ENCODE measurements around the gene TBC1D2.
"Not testable (repeated sequence)": the region's sequence is repeated elsewhere in the genome, so short reads cannot be mapped to it uniquely, and the experiment has no call there.

TBC1D2 gene

DNA sequence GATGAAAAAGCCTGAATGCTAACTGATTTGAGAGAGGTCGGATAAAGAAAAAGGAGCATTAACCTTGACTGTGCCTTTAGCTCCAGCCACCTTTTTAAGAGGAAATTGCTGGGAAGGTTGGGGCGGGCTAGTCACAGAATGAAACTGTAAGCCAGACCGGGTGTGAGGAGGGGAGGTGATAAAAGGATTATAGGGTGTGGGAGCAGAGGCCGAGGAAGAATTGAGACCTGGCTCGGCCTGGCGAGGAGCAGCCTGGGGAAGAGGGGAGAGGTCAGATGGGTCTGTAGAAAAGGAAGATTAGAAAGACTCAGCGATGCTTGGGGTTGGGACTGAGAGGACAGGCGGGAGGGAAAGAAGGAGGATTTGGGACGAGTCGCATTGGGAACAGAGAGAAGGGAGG lies 14.2 kb upstream of the TBC1D2 start:
- DNase-seq: not testable (repeated sequence)

DNA sequence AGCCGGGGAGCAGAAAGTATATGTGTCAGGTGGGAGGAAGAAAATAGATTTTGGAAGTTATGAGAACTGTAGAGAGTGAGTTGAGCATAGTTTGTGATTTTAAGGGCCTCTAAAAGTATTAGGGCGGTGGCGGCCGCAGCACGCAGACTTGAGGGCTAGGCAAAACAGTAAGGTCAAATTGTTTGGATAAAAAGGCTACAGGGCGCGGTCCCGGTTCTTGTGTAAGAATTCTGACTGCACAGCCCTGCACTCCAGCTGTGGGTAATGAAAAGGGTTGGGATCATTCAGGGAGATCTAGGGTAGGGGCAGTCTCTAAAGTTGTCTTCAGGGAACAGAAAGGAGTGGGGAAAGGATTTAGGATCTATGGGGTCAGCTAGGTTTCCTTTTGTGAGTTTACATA lies 12.1 kb upstream of the TBC1D2 start:
- not testable (repeated sequence) for DNase-seq

DNA sequence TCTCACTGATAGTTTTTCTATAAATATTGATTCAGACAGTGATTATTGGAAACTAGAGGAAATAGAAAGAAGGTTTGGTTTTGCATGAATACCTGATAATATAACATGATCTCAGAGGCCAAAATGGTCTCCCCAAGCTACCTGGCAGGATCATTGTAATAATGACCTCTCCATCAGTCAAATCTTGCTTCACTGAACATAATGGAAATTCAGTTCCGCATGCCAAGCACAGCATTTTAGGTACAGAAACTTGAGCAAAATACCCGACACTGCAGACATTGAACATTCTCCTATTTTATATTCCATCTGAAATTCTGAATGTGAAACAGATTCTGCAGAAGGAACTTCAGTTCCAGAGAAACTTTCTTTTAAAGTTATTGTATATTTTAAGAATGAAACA lies 9.1 kb upstream of the TBC1D2 start:
- DNase-seq: no peak

DNA sequence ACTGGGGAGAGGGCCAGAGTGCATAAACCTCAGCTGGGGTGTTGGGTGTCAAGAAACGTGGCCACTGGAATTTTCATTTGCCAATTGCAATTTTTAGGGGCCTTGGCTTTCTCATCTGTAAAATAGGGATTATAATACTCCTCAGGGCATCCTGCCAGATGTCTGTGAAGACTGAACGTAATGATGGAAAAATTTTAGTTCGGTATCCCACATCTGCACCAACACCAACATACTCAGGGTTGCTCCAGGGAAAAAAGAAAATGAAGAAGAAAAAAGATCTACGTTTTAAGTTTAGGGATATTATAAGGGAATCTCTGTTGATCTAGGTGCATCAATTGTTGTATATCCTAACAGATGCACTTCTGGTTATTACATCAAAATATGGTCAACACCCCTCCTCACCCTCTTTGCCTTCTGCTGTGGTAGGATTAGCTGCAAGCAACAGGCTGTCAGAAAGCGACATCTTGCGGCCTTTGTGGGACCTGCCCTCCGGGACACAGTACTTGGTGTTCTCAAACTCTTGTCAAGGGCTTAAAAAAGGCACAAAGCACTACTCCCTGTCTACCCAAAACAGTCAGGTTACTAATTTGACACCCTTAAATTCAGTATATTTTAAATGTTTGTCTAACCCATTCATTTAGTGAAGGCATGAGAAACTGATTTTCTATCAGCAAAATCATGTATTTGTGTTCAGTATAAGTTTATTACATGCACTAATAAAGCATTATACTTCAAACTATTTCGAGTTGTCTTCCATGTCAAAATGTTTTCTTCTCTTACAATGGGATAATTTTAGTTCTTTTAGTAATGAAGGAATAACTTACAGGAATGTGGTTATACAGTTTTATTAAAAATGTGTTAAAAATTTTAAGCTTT lies 8.3 kb upstream of the TBC1D2 start:
- DNase-seq: peak; percentile 73

DNA sequence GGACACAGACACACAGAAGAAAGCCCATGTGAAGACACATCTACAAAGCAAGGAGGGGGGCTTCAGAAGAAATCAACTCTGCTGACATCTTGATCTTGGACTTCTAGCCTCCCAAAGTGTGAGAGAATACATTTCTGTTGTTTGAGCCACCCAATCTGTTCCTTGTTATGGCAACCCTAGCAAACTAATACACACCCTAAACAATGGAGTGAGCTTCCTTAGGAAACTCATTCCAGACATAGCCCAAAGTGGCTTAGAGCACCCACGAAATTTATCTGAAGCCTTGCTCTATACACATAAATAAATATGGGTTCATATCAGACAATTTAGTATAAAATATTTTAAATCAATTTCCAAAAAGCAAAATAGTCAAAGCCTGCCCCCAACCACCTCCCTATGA lies 7.6 kb upstream of the TBC1D2 start:
- DNase-seq: no peak

DNA sequence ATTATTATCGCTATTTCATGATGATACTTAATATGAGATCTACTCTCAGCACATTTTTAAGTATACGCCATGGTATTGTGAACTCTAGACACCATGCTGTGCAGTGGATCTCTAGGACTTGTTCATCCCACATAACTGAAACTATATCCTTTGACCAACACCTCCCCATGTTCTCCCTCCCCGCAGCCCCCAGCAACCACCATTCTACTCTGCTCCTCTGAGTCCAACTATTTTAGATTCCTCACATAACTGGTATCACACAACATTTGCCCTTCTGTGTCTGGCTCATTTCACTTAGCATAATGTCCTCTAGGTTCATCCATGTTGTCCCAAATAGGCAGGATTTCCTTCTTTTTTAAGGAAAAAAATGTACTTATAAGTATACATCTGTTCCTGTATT lies 6.6 kb upstream of the TBC1D2 start:
- no peak for DNase-seq

DNA sequence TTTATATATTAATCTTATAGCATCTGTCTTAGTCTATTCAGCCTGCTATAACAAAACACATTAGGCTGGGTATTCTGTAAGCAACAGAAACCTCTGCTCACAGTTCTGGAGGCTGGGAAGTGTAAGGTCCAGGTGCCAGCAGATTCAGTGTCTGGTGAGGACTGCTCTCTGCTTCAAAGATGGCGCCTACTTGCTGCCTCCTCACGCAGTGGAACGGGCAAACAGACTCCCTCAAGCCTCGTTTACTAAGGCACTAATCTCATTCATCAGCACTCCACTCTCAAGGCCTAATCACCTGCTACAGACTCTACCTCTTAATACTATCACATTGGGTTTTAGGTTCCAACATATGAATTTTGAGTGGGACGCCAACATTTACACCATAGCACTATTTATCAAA lies 5.2 kb upstream of the TBC1D2 start:
- no peak for DNase-seq

DNA sequence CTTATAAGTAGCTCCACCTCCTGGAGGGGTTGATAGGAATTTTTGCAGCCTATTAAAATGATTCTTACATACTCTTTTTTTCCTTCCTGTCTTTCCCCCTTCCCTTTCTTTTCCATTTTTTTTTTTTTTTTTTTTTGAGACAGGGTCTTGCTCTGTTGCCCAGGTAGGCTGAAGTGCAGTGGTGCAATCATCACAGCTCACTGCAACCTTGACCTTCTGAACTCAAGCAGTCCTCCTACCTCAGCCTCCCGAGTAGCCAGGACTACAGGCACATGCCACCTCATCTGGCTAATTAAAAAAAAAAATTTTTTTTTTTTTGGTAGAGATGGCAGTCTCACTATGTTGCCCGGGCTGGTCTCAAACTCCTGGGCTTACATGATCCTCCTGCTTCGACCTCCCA lies 4.3 kb upstream of the TBC1D2 start:
- DNase-seq: no peak

DNA sequence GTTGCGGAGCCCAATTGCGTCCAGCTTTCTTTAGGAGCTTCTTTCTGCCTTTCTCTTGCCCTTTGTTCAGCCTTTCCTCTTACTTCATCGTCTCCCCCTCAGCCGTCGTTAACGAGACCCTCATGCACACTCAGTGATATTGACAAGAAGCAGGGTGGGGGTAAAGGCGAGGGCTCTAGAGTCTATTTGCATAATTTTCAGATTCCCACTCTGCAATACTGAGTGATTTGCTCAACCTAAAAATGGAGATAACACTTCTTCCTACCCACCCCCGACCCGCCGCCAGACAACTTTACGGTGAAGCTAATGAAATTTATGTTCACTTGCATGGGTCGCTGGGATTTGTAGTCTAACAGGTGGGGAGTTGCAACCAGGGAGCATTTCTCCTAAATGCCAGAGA lies 1.3 kb upstream of the TBC1D2 start:
- DNase-seq: peak; percentile 15

DNA sequence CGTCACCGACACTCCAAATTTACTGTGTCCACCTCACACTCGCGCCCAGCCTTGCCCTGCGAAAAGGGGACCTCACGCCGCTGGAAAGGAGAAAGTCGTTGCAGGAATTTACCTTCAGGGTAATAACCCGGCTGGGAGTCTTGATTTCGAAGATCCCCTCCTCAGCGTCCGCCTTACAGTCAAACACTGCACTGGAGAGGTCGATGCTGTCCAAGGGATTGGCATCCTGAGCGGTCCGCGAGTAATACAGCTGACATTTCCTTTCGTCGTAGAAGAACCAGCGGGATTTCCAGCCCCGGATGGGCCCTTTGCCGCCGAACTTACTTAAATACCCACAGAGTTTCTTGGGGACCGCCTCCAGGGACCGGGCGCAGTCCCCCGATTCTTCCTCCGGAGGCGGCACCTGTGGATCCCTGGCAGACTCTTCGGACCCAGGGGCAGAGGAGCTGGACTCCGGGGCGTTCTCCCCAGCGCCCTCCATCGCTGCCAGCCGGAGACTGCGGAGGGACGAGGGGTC lies 330 bp downstream of the TBC1D2 start:
- DNase-seq: no peak

DNA sequence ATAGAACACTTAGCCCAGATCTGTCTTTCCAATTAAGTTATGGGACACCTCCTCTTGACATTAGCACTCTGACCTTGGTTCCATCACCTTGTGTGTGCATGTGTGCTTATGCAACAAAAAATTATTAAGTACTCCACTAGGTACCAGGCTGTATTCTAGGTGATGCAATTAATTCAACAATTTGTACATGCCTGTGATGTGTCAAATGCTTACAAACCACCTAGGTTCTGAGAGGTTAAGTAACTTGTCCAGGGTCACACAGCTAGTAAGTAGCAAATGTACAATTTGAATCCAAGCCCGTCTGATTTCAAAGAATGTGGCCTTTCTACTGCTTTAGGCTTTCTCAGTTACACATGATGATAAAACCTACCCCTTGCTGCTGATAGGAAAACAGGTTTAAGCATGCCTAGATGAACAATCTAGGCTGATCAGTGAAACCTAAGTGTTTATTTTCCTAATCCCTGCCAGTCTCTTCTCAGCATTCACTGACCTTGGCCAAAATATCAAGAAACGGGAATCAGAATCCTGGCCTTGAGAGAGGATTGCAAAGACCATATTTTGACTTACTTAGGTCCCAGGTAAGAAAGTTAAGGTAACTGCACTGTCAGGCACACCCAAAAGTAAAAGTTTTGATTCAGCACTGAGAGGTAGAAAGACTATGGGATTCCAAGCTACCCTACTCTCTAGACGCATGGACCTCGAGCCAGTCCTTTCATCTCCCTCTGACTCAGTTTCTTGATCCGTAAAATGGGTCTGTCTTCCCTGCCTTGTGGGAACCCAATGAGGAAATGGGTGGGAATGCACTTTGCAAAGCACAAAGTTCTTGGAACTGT lies 1.0 kb downstream of the TBC1D2 start:
- no peak for DNase-seq

DNA sequence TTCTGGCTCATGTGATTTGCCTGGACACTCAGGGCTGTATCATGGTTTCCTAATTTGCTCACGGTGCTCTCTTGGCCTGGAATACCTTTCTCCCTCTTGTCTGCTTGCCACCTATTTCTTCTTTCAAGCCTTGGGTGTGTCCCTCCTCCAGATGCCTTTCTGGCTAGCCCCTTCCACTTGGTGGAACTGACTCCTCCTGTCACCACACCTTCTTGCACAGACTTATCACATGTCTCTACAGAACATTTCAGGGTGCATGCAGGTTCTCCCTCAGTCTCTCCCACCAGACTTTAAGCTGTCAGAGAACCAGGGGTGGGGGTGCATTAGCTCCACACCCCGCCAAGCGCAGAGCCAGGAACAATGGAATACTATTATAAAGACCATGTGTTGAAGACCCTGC lies 1.9 kb downstream of the TBC1D2 start:
- DNase-seq: no peak

DNA sequence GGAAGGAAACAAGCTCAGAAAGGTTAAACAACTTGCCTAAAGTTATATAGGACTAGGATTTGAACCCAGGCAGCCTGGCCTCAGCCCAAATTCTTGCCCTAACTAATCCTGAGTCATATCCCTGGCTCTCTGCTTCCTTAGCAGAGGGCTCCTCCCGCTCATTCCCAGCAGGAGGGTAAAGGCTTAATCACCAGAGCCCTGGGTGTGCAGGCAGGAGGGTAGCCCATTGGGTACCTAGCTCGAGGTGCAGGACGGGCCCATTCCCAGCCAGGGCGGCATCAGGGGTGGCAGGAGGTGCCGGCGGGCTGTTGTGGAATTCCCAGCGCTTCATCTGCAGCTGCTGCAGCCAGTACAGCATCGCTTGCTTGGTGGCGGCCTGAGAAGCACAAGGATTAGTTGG lies 3.9 kb downstream of the TBC1D2 start:
- no peak for DNase-seq

DNA sequence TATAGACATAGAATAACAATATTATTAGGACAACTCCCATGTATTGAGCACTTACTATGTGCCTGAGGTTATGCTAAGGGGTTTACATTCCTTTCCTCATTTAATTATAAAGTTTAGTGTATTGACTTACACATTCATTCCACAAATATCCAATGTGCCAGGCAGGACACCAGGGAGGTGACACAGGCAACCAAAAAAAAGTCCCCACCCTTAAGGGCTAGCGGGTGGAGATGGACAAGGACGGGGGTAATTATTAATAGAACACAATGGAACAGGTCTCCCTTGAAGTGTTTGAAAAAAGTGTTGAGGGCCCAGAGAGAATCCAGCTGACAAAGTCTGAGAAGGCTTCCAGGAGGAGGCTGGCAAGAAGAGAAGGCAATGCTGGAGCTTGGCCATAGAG lies 5.7 kb downstream of the TBC1D2 start:
- no peak for DNase-seq

DNA sequence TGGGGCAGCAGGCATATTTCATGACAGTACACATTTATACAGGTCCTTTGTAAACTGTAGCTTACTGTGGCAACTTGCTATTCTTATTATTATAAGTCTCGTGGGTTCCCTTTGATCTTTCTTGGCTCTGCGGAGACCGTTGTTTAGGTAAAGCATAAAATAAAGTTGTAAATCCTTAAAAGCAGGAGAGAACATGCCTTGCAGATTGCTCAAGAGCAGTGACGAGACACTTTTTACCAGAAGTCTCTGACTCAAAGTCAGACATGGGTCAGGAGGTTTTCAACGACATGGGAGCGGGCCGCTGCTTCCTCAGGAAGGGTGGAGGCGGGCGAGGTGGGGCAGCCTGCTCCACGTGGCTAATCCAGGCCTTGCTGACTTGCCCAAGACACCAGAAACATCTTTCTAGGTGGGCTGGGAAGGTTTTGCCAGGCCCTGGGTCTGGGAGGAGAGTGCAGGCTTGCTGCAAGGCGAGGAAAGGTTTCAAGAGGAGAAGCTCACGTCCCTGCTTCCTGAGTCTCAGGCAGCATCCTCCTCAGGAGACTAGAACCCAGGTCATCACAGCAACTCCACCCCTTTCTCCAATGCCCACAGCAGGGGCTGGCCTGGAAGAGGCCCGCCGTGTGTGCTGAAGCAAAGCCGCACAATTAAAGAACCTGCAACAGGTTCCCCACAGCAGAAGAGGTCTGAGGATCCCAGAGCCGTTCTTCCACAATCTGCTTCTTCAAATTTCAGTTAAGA lies 6.5 kb downstream of the TBC1D2 start:
- no peak for DNase-seq

DNA sequence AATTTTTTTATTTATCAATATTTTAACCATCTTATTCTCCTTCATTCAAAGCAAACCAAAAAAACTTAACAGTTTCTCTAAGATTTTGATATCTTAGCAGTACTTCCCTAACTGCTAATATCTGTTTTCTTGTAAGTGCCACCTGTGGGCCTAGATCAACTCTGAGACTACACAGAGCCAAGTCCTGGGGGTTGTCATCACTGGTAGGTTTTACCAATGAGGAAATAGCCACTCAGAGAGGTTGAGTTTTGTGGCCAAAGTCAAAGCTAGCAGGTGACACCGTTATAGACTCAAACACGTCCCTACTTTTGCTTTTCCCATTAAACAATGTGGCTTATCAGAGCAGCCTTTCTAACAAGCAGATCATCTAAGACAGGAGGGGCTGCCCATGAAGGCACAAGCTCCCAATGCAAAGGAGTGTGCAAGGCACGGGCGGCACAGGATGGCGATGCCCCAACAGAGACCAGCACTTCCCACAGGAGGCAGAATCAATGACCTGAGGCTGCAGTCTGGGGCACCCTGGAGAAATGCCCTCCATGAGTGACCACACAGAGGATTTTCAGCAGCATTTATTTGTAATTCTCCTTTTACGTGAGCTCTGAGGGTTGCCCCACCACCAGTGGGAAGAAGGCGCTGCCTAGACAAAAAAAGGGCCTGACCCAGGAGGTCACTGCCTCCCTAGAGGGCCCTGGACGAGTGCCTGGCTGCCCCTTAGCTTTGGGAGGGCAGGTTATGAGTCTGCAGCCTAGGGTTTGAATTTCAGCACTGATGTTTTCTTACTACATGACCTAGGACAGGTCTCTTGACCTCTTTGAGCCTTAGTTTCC lies 7.4 kb downstream of the TBC1D2 start:
- DNase-seq: no peak

DNA sequence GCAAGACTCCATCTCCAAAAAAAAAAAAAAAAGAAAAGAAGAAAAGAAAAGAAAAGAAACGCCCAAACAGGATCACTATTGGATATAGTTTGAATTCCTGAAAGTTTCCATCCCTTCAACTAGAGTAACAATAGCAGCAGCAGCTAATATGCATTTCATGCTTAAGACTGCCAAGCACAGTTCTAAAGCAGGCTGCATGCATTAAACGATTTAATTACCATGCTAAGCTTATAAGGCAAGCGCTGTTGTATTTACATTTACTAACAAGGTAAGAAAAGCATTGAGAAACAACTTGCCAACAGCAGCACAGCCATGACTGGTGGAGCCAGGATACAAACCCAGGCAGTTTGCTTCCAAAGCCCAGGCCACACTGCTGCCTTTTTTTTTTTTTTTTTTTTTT lies 13.0 kb downstream of the TBC1D2 start:
- DNase-seq: no peak

DNA sequence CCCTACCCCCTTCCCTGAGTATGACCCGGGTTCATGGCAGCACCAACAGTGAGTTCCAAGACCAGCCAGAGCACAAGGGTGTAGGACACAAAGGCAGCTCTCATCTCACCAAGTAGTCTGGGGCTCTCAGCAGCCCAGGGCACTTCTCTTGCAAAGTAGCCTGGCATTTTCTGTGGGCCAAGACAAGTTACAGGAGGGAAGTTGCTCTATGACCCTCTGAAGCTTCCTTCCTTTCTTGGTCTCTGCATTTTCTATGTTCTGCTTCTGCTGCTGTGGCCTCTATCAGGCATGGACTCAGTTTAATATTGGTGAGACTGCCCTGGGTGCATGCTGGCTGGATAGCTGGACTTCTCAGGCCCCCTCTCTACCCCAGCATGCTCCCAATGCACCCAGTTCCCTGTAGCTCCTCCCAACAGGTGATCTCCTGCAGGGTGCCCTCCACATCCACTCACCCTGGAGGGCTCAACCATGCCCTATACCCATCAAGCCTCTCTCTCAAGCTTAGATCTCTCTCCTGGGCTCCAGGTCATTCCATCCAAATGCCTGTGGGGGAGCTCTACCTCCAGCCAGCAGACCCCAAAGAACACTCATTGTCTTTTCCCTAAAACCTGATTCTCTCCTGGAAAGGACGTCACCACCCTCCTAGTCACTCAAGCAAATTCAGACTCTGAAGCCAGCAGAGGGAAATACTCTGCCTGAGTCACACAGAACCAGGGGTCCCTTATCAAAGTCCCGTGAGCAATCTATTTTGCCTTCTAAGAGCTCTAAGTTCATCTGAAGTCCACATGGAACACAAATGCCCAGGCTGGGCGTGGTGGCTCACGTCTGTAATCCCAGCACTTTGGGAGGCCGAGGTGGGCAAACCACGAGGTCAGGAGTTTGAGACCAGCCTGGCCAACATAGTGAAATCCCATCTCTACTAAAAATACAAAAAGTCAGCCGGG lies 13.8 kb downstream of the TBC1D2 start:
- no peak for DNase-seq

DNA sequence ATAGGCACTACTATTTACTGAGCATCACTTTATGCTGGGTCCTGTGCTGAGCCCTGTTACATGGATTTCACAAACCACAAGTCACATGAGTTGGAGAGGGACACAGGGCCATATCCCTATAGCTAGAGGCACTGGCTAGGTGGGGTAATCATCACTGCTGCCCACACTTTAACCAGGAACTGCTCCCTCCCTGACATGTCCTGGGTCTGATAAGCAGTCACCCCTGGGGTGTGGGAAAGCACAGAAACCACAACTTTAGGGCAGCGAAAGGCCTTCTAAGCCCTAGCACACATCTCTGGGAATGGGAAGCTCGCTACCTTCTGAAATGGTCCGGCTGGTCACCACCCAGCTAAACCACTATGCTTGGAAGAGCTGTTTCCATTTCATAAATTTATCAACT lies 15.0 kb downstream of the TBC1D2 start:
- no peak for DNase-seq

DNA sequence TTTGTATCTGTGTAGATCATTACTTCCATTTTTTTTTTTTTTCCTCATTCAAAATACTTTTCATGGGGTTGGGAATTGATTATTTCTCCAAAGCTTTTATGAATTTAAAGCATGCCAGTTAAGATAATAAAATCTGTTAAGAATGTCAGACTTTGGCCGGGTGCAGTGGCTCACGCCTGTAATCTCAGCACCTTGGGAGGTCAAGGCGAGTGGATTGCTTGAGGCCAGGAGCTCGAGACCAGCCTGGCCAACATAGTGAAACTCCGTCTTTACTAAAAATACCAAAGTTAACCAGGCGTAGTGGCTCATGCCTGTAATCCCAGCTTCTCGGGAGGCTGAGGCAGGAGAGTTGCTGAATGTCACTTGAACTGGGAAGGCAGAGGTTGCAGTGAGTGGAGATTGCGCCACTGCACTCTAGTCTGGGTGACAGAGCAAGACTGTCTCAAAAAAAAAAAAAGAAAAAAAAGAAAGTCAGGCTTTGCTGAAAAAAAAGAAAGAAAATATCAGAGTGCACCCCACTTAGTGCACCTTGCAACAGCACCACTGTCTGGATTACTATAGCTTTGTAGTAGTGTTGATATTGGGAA lies 18.5 kb downstream of the TBC1D2 start:
- no peak for DNase-seq

DNA sequence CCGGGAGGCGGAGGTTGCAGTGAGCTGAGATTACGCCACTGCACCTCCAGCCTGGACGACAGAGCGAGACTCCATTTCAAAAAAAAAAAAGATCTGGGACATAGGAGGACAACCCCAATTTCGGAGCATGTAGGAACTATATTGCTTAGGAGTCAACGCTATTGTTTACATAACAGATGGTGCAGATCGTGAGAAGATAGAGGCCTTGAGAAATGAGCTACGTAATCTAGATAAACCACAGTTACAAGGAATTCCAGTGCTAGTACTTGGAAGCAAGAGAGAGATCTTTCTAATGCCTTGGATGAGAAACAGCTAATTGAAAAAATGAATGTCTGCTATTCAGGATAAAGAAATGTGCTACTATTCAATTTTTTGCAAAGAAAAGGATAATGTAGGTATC lies 20.3 kb downstream of the TBC1D2 start:
- no peak for DNase-seq

All from activated T-cell treated with anti-CD3 and anti-CD28 coated beads for 4 hours (primary cell).